T-cell (primary cell): ENCODE results near the gene IFT43. TPM values are rescaled to one million over a fixed set of nuclear protein-coding genes. Genes with fewer than 3 reads are reported as not detected.

ENCODE experiments used
- ATAC-seq, 4 experiments: fragments of 200-7000 bp in 3 of 4; fragments of 150-1000 bp in 1 of 4; cut with Tn5 transposase; replicated peaks in 1 of 4; 1 replicate in 3 of 4; 2 replicates in 1 of 4; pipeline ENCODE4 v1.10.0; 2021; ENCODE audit warnings: moderate library complexity in 3 of 4, mild to moderate bottlenecking in 2 of 4, moderate number of reproducible peaks in 1 of 4
- CTCF ChIA-PET, 2 donors: fragments of 300-600 bp; sonication (Branson Sonifier 250); formaldehyde crosslinking; loops; one replicate each; lab custom pipeline; 2022; ENCODE audit warnings: antibody characterized with exemption in 2 of 2; lab: Charles Lee
- POLR2A ChIA-PET, 2 donors: fragments of 300-600 bp; sonication (Branson Sonifier 250); formaldehyde crosslinking; loops; one replicate each; lab custom pipeline; 2022; ENCODE audit warnings: antibody characterized with exemption in 2 of 2; lab: Charles Lee
- DNase-seq, 35 experiments: peaks; one replicate each; pipeline versions ENCODE4 v3.0.0 to v3.0.0-alpha.2; 2013 to 2023
- H3K27ac ChIP-seq: one replicate; pipeline ENCODE4 v1.5.1; 2013; ENCODE audit warnings: low read length
- H3K27me3 ChIP-seq, 2 experiments: replicated peaks in 1 of 2; 1 replicate in 1 of 2; 2 replicates in 1 of 2; pipeline versions ENCODE4 v1.6.1 to v1.7.0; 2013; ENCODE audit warnings: low read length in 1 of 2, mixed read lengths in 1 of 2; ENCODE audit not compliant: control insufficient read depth in 2 of 2, insufficient read depth in 2 of 2; ENCODE audit errors: extremely low read depth in 1 of 2
- H3K36me3 ChIP-seq, 2 donors: 1 replicate in 1 of 2; 2 replicates in 1 of 2; pipeline versions ENCODE4 v1.6.1 to v1.7.0; 2013; ENCODE audit warnings: low read length in 1 of 2; ENCODE audit not compliant: control insufficient read depth in 2 of 2, insufficient read depth in 1 of 2; ENCODE audit errors: extremely low read depth in 1 of 2
- H3K4me1 ChIP-seq, 2 experiments: 1 replicate in 1 of 2; 2 replicates in 1 of 2; pipeline versions ENCODE4 v1.6.1 to v1.7.0; 2013; ENCODE audit warnings: low read length in 2 of 2, mixed read lengths in 1 of 2; ENCODE audit not compliant: insufficient read depth in 2 of 2, control insufficient read depth in 1 of 2; ENCODE audit errors: extremely low read depth in 1 of 2
- H3K4me3 ChIP-seq, 2 donors: 1 replicate in 1 of 2; 2 replicates in 1 of 2; pipeline versions ENCODE4 v1.5.1 to v1.7.0; 2013; ENCODE audit warnings: mild to moderate bottlenecking in 2 of 2, low read length in 1 of 2, moderate library complexity in 1 of 2; ENCODE audit not compliant: control insufficient read depth in 1 of 2; ENCODE audit errors: extremely low read depth in 1 of 2
- H3K9me3 ChIP-seq: 2 replicates; pipeline ENCODE4 v1.7.0; 2013
- H3K27ac Mint-ChIP-seq, 2 donors: one replicate each; pipeline ENCODE4 v1.8.0; 2020 to 2021; ENCODE audit warnings: mild to moderate bottlenecking in 2 of 2, mixed read lengths in 2 of 2
- H3K27me3 Mint-ChIP-seq, 2 donors: one replicate each; pipeline ENCODE4 v1.8.0; 2021 to 2022; ENCODE audit warnings: mixed read lengths in 2 of 2
- H3K36me3 Mint-ChIP-seq: one replicate; pipeline ENCODE4 v1.8.0; 2021; ENCODE audit warnings: mixed read lengths
- H3K4me1 Mint-ChIP-seq, 3 donors: one replicate each; pipeline ENCODE4 v1.8.0; 2020 to 2022; ENCODE audit warnings: mixed read lengths in 3 of 3, mild to moderate bottlenecking in 1 of 3
- H3K4me3 Mint-ChIP-seq, 3 donors: one replicate each; pipeline ENCODE4 v1.8.0; 2020 to 2022; ENCODE audit warnings: mild to moderate bottlenecking in 3 of 3, mixed read lengths in 3 of 3, moderate library complexity in 3 of 3
- H3K9me3 Mint-ChIP-seq, 3 donors: one replicate each; pipeline ENCODE4 v1.8.0; 2020 to 2022; ENCODE audit warnings: mixed read lengths in 3 of 3
- WGBS: methylation state at CpG from one replicate; pipeline ENCODE4 v1.1.5; 2013; ENCODE audit warnings: missing lambda C conversion rate; ENCODE audit not compliant: insufficient coverage; 5-methylcytosine and 5-hydroxymethylcytosine counted together
- total RNA-seq, 35 experiments: library from RNA in 6 of 35; stranded (reverse) in 6 of 35; fragments of 120-200 nt in 1 of 35; gene quantifications; one replicate each; pipeline versions ENCODE4 v1.2.1 to v1.2.4 and lab custom pipeline; 2013 to 2026

Gene IFT43
- total RNA-seq, 5 donors from 2014 or later (not counting 1 experiment from before 2014, with no cell fraction given), result 10.0 to 13.5 (median 11.9) TPM

DNA sequence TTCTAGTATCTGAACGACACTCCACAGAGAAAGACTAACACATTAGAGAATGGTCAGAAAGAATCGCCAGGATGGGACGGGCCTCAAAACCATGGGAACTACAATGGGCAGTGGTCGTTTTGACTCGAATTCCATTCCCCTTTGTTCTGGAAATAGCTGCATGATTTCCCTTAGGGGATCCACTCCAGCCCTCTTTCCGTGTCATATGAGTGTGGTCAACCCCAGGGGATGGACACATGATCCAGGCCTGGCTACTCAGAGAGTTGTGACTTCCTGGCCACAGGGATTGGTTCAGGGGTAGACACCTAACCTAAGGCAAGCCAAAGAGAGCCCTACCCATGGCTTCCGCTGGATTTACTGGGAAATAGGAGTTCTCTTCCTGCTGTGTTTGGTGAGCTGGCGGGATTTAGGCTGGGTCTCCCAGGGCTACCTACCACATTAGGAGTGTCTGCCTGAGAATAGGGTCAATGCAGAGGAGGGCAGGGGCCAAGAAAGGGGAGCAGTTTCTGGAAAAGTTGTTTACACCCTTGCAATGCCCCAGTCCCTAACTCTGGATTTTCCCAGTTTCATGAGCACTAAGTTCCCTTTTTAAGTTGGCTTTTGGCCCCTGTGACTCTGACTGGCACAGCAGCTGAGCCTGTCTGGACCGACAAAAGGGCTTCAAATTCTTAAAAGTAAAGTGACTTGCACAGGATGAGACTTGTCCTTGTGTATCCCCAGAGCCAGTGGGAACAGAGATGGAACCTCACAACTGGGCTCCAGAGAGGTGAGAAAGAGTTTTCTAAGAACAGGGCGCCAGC is 138.1 kb downstream of the IFT43 start:
- Histone ChIP-seq H3K27me3 (peaks cover 0 to 22% of the 10 kb centered on the region in 2 experiments), H3K36me3 (no peaks in the 10 kb centered on the region), H3K4me3 (no peak overlapping the region), H3K27ac (no peak overlapping the region), H3K9me3 (no peaks in the 10 kb centered on the region), H3K4me1 (no peaks in the 10 kb centered on the region)
- ChIA-PET POLR2A (no interaction called here), CTCF (no interaction called here)
- WGBS, result 69% methylated on average over 8 of the region's 10 CpGs
- Mint-ChIP-seq H3K4me1 (no peaks in the 10 kb centered on the region), H3K27ac (no peak overlapping the region), H3K9me3 (no peaks in the 10 kb centered on the region), H3K27me3 (peaks cover 12 to 20% of the 10 kb centered on the region in 2 donors), H3K4me3 (no peak overlapping the region), H3K36me3 (no peaks in the 10 kb centered on the region)
- no peak for DNase-seq
- ATAC-seq, result no peak

DNA sequence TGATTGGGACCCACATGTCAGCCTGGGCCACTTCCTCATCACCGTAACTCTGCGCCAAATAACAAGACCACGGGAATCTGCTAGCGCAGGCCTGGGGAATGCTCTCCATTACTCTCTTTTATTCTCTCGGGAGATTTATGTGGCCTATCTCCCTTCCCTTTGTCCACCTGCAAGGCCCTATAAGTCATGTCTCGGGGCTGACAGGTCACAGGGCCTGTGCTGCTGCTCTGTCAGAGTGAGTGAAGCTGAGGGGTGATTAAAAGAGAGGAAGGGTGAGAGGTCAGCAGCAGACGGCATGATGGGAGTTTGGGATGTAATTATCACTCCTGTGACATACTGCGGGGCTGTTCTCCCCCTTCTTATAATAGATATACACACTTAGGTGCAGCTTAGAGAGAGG is 139.9 kb downstream of the IFT43 start:
- Histone ChIP-seq H3K9me3 (no peaks in the 10 kb centered on the region), H3K36me3 (no peaks in the 10 kb centered on the region), H3K4me3 (no peak overlapping the region), H3K27me3 (peaks cover 2 to 27% of the 10 kb centered on the region in 2 experiments), H3K4me1 (no peaks in the 10 kb centered on the region), H3K27ac (no peak overlapping the region)
- Mint-ChIP-seq H3K36me3 (no peaks in the 10 kb centered on the region), H3K27me3 (peaks cover 25 to 35% of the 10 kb centered on the region in 2 donors), H3K4me1 (no peaks in the 10 kb centered on the region), H3K9me3 (no peaks in the 10 kb centered on the region), H3K4me3 (no peak overlapping the region), H3K27ac (no peak overlapping the region)
- no peak for DNase-seq
- 60% methylated on average over 4 of the region's 8 CpGs for WGBS
- no peak for ATAC-seq
- ChIA-PET POLR2A (no interaction called here), CTCF (no interaction called here)

DNA sequence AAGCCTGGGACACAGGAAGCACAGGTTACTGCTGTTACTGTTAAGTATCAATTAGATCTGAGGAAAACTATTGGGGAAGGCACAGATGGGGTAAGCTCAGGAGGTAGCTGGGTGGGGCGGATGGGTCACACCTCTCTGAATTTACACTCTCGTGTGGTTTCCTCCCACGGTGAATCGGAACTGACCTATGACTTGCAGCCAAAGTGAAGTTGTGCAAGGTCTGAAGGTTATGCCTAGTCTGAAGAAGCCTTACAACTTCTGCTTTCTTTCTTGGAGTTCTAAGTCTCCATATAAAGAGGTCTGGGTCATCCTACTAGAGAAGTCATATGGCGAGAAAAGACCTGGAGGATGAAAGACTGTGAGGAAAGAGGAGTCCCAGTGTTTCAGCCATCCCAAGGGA is 140.5 kb downstream of the IFT43 start:
- ChIA-PET CTCF (no interaction called here), POLR2A (no interaction called here)
- no peaks in the 10 kb centered on the region for H3K4me1 ChIP-seq
- no peak overlapping the region for H3K4me3 Mint-ChIP-seq
- H3K9me3 ChIP-seq, result no peaks in the 10 kb centered on the region
- no peaks in the 10 kb centered on the region for H3K36me3 Mint-ChIP-seq
- DNase-seq (no peak), ATAC-seq (no peak)
- peaks cover 0 to 2% (median 0%) of the 10 kb centered on the region in 3 donors for H3K4me1 Mint-ChIP-seq
- no peaks in the 10 kb centered on the region for H3K36me3 ChIP-seq
- no peak overlapping the region for H3K27ac ChIP-seq
- 80% methylated on average over 1 of the region's 5 CpGs for WGBS
- H3K27ac Mint-ChIP-seq, result no peak overlapping the region
- peaks cover 4 to 31% of the 10 kb centered on the region in 2 experiments for H3K27me3 ChIP-seq
- H3K9me3 Mint-ChIP-seq, result no peaks in the 10 kb centered on the region
- no peak overlapping the region for H3K4me3 ChIP-seq
- H3K27me3 Mint-ChIP-seq, result peaks cover 31 to 40% of the 10 kb centered on the region in 2 donors

DNA sequence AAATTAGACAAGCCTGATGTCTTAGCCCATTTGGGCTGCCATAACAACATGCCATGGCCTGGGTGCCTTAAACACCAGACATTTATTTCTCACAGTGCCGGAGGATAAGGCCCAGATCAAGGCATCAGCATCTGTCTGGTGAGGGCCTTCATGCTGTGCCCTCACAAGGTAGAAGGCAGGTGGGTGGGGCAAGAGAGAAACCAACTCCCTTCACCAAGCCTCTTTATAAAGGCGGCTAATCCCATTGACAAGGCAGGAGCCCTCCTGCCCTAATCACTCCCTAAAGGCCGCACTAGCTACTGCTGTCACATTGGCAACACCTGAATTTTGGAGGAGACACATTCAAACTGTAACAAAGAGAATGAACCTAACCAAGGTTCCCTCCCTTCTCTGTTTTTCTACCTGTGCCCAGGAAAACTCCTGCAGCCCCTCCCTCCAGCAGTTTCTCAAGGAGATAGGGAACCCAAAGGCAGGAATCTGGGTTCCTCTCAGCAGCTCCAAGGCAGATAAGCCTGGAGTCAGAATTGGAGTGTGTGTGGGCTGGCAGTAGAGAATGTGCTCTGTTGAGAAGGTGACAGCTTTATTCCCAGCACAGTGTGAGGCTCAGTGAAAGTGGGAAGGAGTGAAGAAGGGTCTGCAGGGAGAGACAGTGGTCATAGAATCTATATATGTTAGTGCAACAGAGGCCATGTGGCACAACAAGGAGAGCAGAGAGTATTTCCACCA is 144.5 kb downstream of the IFT43 start:
- Histone ChIP-seq H3K4me1 (no peaks in the 10 kb centered on the region), H3K27ac (no peak overlapping the region), H3K9me3 (no peaks in the 10 kb centered on the region), H3K4me3 (no peak overlapping the region), H3K27me3 (peaks cover 12 to 38% of the 10 kb centered on the region in 2 experiments), H3K36me3 (no peaks in the 10 kb centered on the region)
- ATAC-seq, result no peak
- no peak overlapping the region for H3K4me3 Mint-ChIP-seq
- CTCF ChIA-PET, result no interaction called here
- no peak overlapping the region for H3K27ac Mint-ChIP-seq
- no peaks in the 10 kb centered on the region for H3K36me3 Mint-ChIP-seq
- POLR2A ChIA-PET, result no interaction called here
- H3K27me3 Mint-ChIP-seq, result peaks cover 65% of the 10 kb centered on the region in 2 donors
- 86% methylated on average over 1 of the region's 3 CpGs for WGBS
- DNase-seq, result no peak
- H3K4me1 Mint-ChIP-seq, result peaks cover 0 to 8% (median 0%) of the 10 kb centered on the region in 3 donors
- peaks cover 0 to 2% (median 0%) of the 10 kb centered on the region in 3 donors for H3K9me3 Mint-ChIP-seq

DNA sequence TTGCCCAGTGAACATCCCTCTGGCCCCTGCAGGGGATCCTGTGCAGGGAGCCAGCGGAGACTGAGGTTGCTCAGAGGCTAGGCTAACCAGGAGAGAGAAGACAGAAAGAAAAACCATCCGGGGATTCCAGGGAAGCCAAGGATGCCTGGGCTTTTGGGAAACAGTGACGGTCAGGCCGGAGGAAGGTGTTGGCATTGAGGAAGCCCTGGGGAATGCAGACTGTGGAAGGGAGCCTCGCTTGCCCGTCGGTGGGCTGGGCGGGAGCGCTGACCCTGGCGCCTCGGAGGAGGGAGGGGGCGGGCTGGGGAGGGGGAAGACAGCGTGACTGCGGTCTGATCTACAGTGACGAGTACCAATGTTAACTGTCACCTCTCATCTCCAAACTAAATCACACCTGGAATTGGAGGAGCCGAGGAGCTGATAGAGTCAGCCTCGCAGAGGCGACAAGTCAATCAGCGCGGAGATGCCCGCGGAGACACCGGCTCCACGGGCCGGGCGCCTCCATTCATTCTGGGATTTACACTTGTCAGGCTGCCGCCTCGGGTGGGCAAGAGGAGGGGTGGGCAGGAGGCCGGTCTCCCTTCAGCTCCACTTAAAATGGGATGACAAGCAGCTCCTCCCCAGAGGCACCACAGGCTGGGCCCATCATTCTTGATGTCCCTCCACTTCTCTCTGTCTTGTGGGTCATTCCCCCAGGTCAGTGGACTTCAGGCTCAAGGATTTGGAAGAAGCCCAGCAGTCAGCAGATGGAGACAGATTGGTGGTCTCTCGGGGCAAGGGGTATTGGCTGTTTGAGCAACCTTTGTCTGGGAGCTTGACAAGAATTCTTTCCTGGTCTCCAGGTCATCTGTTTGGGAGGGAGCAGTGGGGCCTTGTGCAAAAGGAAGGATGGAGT is 145.8 kb downstream of the IFT43 start:
- no peak overlapping the region for H3K27ac ChIP-seq
- peaks cover 12 to 43% of the 10 kb centered on the region in 2 experiments for H3K27me3 ChIP-seq
- ChIA-PET POLR2A (no interaction called here), CTCF (no interaction called here)
- Mint-ChIP-seq H3K36me3 (no peaks in the 10 kb centered on the region), H3K9me3 (peaks cover 0 to 2% (median 0%) of the 10 kb centered on the region in 3 donors), H3K27me3 (peaks cover 71 to 76% of the 10 kb centered on the region in 2 donors), H3K27ac (no peak overlapping the region), H3K4me3 (no peak overlapping the region), H3K4me1 (peaks cover 0 to 8% (median 0%) of the 10 kb centered on the region in 3 donors)
- H3K9me3 ChIP-seq, result no peaks in the 10 kb centered on the region
- 28% methylated on average over 16 of the region's 30 CpGs for WGBS
- H3K4me1 ChIP-seq, result no peaks in the 10 kb centered on the region
- ATAC-seq (no peak), DNase-seq (no peak)
- no peaks in the 10 kb centered on the region for H3K36me3 ChIP-seq
- H3K4me3 ChIP-seq, result no peak overlapping the region

DNA sequence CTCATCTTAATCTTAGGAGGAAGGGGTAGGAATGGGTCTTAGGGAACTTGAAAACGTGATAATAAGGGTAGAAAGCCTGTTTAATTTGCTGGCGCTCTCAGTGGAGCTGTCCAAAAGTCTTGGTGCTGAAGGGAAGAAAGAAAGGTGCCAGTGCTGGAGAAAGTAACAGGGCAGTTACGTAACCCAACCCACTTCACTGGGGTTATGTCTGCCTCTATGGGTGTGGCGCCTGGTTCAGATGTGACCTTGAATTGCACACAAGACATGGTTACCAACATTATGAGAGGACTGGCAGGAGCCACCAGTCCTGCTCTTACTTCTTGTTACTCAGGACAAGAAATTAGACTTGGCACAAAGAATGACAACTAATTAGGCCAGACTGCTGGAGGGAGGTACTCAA is 147.5 kb downstream of the IFT43 start:
- POLR2A ChIA-PET, result no interaction called here
- Histone ChIP-seq H3K27me3 (peaks cover 14 to 56% of the 10 kb centered on the region in 2 experiments), H3K4me1 (no peaks in the 10 kb centered on the region), H3K4me3 (no peak overlapping the region), H3K9me3 (no peaks in the 10 kb centered on the region), H3K27ac (no peak overlapping the region), H3K36me3 (no peaks in the 10 kb centered on the region)
- Mint-ChIP-seq H3K36me3 (no peaks in the 10 kb centered on the region), H3K27ac (no peak overlapping the region), H3K27me3 (peaks cover 71 to 83% of the 10 kb centered on the region in 2 donors), H3K9me3 (peaks cover 0 to 2% (median 0%) of the 10 kb centered on the region in 3 donors), H3K4me1 (peaks cover 3 to 10% (median 3%) of the 10 kb centered on the region in 3 donors), H3K4me3 (no peak overlapping the region)
- ATAC-seq (no peak), DNase-seq (peak in 2 of 35 experiments; percentile 10 to 16)
- WGBS, result 0% methylated on average over 1 of the region's 4 CpGs
- CTCF ChIA-PET, result interaction anchor here in 1 of 2 donors (0.6 kb wide), 1 partner anchor 139 kb away, joined by 3 read pairs; no protein-coding TSS in a partner anchor
